SH-SY5Y (cell line): ENCODE results near the gene GNAT1.

Source experiments
- GATA2 ChIP-seq: IDR thresholded peaks from 2 replicates; pipeline ENCODE4 v1.6.1; 2011; ENCODE audit warnings: mild to moderate bottlenecking, low read depth, low read length
- GATA3 ChIP-seq: IDR thresholded peaks from 2 replicates; pipeline ENCODE4 v1.6.1; 2011; ENCODE audit warnings: low read depth, mild to moderate bottlenecking, low read length, moderate library complexity

GRCh38 chr3:50211930-50212329 is 20.5 kb downstream of the GNAT1 start:
- TF ChIP-seq GATA3 (no peak), GATA2 (no peak)
